T-helper 1 cell treated with Interleukin-12 subunit alpha and Interleukin-12 subunit beta and Interleukin-4 antibody, amounts not matched to agents 30 μg/mL and 1 μg/mL, for 36 hours (primary cell): Measurements from ENCODE around the gene FOXN3.

Source experiments
- H3K27ac Mint-ChIP-seq: one replicate; pipeline ENCODE4 v1.8.0; 2021; ENCODE audit warnings: mild to moderate bottlenecking, mixed read lengths
- H3K27me3 Mint-ChIP-seq: one replicate; pipeline ENCODE4 v1.8.0; 2021; ENCODE audit warnings: low read depth, mixed read lengths
- H3K36me3 Mint-ChIP-seq: one replicate; pipeline ENCODE4 v1.8.0; 2021; ENCODE audit warnings: low read depth, mixed read lengths
- H3K4me1 Mint-ChIP-seq: one replicate; pipeline ENCODE4 v1.8.0; 2021; ENCODE audit warnings: low read depth, mixed read lengths
- H3K4me3 Mint-ChIP-seq: one replicate; pipeline ENCODE4 v1.8.0; 2021; ENCODE audit warnings: mild to moderate bottlenecking, moderate library complexity, mixed read lengths
- H3K9me3 Mint-ChIP-seq: one replicate; pipeline ENCODE4 v1.8.0; 2021; ENCODE audit warnings: mixed read lengths

FOXN3 gene

DNA sequence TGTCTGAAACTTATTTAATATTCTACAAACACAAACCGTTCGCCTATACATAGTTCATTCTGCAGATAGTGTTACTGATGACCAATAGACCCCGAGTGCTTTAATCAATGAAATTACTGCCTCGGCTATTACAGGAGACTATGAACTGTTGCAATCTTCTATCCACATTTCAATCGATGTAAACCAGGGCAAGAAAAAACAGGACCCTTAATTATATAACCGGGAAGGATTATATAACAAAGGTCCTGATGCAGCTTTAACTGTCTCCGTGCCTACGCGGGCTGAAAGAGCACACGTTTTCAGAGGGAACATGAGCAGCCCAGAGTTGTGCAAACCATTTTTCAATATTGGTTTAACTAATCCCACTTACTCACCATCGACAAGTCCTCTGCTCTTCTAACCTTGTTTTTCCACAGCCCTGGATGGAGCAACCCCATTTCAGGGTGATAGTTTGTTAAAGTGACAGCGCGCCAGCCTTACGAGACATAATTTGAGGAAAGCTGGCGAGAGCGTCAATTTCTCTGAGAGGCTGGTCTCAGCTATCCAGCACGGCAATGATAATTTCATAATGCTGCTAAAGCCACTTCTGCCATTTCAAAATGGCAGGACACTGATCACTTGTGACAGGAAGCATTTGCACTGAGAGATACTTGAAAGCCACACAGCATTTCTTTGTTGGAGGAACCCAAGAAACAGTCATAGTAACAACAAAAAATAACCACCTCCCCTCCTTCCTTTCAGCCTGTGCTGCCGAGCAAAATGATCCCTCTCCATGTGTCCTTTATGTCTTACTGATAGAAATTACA lies 184.6 kb downstream of the FOXN3 start:
- H3K4me3 Mint-ChIP-seq: no peak overlapping the region
- no peak overlapping the region for H3K27ac Mint-ChIP-seq
- no peaks in the 10 kb centered on the region for H3K27me3 Mint-ChIP-seq
- H3K36me3 Mint-ChIP-seq: peaks cover 6% of the 10 kb centered on the region
- no peaks in the 10 kb centered on the region for H3K9me3 Mint-ChIP-seq
- H3K4me1 Mint-ChIP-seq: peaks cover 7% of the 10 kb centered on the region

DNA sequence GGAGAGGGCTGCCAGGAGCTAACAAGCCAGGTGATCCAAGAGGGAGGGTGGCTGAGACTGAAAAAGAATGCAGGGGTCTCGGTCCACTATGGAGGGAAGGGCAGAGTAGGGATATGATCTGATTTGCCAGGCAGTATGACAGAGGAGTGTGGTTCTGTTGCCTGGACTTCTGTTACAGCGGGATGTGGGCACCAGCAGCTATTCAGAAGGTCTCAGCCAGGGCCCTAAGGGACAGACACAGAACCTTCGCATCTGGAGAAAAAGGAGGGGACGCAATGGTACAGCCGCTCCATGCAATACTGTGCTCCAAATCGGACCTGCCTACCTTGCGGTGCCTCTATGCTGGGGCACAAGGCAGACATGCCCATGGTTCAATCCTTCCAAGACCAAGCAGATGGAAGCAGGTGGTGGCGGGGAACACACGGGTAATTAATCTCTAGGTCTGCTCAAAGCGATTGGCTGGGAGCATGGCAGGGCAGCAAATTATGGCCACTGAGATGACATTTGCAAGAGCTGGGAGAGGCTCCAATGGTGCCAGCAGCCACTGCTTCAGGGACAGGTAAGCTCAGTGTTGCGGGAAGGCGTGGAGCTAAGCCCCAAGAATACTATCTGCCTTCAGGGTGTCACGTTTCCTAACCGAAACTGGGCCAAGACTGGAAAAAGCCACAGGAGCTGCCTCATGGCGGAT lies 185.5 kb downstream of the FOXN3 start:
- peaks cover 6% of the 10 kb centered on the region for H3K36me3 Mint-ChIP-seq
- no peak overlapping the region for H3K27ac Mint-ChIP-seq
- H3K4me1 Mint-ChIP-seq: peaks cover 9% of the 10 kb centered on the region
- no peaks in the 10 kb centered on the region for H3K9me3 Mint-ChIP-seq
- H3K27me3 Mint-ChIP-seq: no peaks in the 10 kb centered on the region
- no peak overlapping the region for H3K4me3 Mint-ChIP-seq

DNA sequence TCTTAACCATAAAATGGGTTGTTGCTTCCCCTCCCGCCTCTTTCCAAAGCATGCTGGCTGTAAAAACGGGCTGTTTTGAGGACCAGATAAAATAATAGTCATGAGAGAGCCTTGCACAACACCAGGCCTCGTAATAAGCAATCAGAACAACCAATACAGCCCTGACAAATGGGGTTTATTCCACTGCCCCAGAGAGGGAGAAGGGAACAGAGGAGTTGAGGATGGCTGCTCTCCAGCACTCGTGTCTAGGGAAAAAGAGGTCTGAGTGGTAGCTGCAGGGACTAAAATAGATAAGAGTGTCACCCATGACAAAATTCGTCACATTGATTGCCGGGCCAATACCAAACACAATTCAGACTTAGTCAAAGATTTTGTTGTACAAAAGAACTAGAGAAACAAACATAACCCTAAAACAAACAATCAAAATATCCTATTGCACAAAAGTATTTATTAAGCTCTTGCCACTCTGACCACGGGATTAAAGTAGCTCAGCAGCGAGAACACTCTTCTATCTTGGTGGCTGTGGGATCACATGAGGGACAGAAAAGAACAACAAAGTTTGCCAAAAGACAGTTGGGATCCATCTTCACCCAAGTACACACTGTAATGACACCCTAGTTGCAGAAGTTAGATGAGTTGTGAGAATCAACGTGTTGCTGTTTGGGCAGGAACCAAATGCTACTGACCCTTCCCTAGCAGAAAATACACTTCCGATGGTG lies 188.0 kb downstream of the FOXN3 start:
- Mint-ChIP-seq H3K9me3 (no peaks in the 10 kb centered on the region), H3K4me3 (no peak overlapping the region), H3K36me3 (no peaks in the 10 kb centered on the region), H3K27me3 (no peaks in the 10 kb centered on the region), H3K27ac (no peak overlapping the region), H3K4me1 (peaks cover 10% of the 10 kb centered on the region)

DNA sequence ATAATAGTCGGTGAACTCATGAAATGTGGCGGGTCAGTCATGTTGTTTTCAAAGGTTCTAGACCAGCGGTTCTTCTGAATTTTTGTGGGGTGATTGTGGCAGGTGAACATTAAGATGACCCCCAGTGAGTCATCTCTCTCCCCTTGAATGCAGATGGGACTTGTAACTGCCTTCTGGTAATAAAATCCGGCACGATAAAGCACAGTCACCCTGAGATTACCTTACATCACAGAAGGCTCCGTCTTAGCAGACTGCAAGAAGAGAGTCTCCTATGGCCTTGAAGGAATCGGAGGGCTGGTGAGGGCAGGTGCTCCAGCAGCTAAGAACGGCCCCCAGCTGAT lies 189.6 kb downstream of the FOXN3 start:
- no peak overlapping the region for H3K27ac Mint-ChIP-seq
- peaks cover 5% of the 10 kb centered on the region for H3K4me1 Mint-ChIP-seq
- H3K4me3 Mint-ChIP-seq: no peak overlapping the region
- H3K27me3 Mint-ChIP-seq: no peaks in the 10 kb centered on the region
- no peaks in the 10 kb centered on the region for H3K9me3 Mint-ChIP-seq
- H3K36me3 Mint-ChIP-seq: no peaks in the 10 kb centered on the region

DNA sequence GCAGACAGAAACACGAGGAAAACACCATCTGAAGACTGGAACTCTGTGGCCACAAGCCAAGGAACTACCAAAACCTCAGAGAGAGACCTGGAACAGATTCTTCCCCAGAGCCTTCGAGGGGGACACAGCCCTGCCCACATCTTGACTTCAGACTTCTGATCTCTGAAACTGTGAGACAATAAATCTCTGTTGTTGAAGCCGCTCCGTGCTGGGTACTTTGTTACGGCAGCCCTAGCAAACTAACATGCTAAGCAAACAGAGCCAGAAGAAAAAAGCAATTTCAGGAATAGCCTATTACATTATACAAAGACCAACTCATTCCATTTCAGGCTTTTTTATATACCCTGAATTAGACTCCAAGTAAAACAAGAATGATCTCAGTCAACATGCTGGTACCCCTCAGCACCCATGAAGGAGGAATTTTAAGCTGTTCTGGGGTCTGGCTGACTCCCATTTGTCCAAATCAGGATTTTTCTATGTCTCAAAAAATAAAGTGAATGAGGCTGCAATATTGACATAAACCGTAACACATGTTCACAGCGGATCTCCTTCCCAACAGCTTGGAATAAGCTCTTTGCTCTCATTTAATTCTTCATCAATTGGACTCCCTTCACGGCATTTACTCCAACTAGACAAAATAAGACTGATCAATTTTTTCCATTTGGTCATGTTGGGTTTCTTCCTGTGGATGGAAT lies 190.1 kb downstream of the FOXN3 start:
- H3K27ac Mint-ChIP-seq: no peak overlapping the region
- H3K9me3 Mint-ChIP-seq: no peaks in the 10 kb centered on the region
- H3K4me1 Mint-ChIP-seq: peaks cover 7% of the 10 kb centered on the region
- no peaks in the 10 kb centered on the region for H3K36me3 Mint-ChIP-seq
- no peaks in the 10 kb centered on the region for H3K27me3 Mint-ChIP-seq
- H3K4me3 Mint-ChIP-seq: no peak overlapping the region

DNA sequence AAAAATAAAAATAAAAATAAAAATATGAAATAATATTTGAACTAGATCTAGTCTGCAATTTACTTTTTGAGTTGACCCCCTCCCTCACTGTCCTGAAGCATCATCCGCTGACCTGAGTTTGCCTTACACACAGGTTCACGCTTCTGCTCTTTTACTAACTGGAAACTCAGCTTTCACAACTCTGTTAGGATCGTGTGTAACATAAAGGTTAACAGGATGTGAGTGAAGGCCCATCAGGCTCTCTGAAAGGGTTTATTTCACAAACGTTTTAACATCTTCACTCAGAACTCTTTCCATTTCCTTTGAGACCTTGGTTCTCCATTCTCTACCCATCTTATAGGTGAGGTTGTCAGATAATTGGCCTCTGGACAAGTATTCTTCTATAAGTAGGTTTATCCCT lies 191.4 kb downstream of the FOXN3 start:
- Mint-ChIP-seq H3K27me3 (no peaks in the 10 kb centered on the region), H3K4me1 (peaks cover 12% of the 10 kb centered on the region), H3K4me3 (no peak overlapping the region), H3K27ac (no peak overlapping the region), H3K36me3 (peaks cover 3% of the 10 kb centered on the region), H3K9me3 (no peaks in the 10 kb centered on the region)

DNA sequence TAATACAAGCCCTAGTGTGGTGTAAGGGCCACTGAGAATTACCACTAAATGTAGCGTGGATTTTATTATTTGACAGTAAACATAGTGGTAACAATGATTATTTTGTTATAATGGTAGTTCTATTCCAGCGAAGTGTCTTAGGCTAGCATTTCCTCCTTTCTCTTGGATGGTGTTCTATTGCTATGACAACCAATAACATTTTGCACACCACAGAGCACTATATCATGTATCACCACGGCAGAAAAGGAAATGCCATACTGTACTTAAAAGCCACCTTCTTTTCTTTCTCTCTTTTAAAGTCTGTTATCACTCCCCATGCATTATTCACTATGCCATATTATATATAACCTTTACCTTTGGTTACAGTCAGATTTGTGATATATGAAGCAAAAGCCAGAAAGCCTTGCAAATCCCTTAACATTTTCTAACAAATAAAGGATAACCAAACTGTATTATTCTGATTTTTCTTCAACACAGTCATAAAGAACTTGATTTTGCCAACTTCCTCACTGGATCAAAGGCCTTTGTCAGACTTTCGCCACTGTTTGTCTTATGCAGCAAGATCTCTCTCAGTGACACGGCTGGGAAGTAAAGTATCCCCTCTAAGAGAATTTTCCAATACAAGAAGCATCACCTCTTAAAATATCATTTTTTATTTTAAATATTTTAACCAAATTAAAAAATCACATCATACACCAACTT lies 195.8 kb downstream of the FOXN3 start:
- Mint-ChIP-seq H3K4me1 (peaks cover 13% of the 10 kb centered on the region), H3K27me3 (no peaks in the 10 kb centered on the region), H3K36me3 (peaks cover 14% of the 10 kb centered on the region), H3K9me3 (no peaks in the 10 kb centered on the region), H3K27ac (peak overlapping the region; percentile 8), H3K4me3 (no peak overlapping the region)

DNA sequence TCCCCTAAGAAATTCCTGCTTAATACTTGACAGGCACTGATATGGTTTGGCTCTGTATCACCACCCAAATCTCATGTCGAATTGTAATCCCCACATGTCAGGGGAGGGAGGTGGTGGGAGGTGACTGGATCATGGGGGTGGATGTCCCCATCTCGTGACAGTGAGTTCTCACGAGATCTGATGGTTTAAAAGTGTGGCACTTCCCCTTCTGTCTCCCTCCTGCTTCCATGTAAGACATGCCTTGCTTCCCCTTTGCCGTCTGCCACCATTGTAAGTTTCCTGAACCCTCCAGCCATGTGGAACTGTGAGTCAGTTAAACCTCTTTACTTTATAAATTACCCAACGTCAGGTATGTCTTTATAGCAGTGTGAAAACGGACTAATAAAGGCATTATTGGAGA lies 198.0 kb downstream of the FOXN3 start:
- H3K27ac Mint-ChIP-seq: no peak overlapping the region

DNA sequence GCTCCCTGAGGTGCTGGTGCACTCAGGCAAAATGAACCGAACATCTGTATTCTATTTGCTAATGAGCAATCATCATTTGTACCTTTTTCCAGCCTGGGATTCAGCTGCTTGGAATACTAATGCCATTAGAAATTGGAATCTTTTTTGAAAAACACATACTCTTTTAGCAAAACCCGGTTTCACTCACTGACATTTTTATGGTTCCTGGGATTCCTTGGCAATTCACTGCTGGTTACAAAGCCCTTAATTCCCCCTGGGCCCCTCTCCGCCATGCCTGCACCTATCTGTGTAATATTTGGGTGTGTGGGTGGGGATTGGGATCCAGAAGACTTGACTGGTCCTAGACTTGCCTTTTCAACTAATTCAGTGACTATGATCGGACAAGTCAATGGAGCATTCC lies 199.1 kb downstream of the FOXN3 start:
- Mint-ChIP-seq H3K9me3 (no peaks in the 10 kb centered on the region), H3K4me3 (no peak overlapping the region)

More for the DNA sequence above, 198.0 kb downstream of the FOXN3 start:
- Mint-ChIP-seq H3K36me3 (peaks cover 14% of the 10 kb centered on the region), H3K27me3 (no peaks in the 10 kb centered on the region), H3K4me1 (peaks cover 10% of the 10 kb centered on the region), H3K9me3 (no peaks in the 10 kb centered on the region), H3K4me3 (no peak overlapping the region)

DNA sequence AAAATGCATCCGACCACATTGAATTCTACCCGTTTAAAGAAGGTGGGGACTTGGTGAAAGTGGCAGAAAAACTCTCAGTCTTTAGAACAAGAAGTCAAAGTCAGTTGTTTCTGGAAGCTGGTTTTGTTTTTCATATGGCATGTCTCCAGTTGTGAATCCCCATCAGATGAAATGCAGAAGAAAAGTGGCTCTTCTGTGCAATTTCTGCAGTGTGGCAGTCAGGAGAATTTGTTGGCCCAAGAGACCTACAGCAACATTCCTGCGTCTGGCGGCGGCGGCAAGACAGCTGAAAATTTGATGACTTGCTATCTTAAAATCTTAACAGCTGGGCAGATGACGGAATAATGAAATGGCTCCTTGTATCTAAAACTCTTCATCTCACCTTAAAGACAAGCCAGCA lies 201.5 kb downstream of the FOXN3 start:
- Mint-ChIP-seq H3K27ac (no peak overlapping the region), H3K36me3 (peaks cover 12% of the 10 kb centered on the region), H3K9me3 (no peaks in the 10 kb centered on the region), H3K27me3 (no peaks in the 10 kb centered on the region), H3K4me1 (peaks cover 7% of the 10 kb centered on the region), H3K4me3 (no peak overlapping the region)

More for the DNA sequence above, 199.1 kb downstream of the FOXN3 start:
- Mint-ChIP-seq H3K27me3 (no peaks in the 10 kb centered on the region), H3K4me1 (peaks cover 10% of the 10 kb centered on the region), H3K36me3 (peaks cover 14% of the 10 kb centered on the region), H3K27ac (no peak overlapping the region)

DNA sequence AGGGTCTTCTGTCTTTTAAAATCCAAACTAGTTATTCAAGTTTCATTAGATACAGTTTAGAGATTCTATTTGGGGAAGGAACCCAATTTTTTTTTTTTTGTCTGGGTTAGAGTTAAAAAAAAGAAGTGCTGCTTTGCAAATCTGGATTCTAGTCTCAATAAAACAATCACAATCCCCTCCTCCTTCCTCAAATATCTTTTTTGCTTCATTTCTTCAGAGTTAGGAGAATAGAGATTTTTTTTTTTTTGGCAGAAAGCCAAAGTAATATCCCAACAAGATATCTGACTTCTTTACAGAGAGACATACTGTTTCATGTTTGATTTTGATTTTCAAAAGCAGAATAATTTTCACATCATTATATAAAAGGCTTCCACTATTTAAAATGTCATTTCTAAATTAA lies 201.9 kb downstream of the FOXN3 start:
- H3K9me3 Mint-ChIP-seq: no peaks in the 10 kb centered on the region
- peaks cover 10% of the 10 kb centered on the region for H3K36me3 Mint-ChIP-seq
- no peaks in the 10 kb centered on the region for H3K27me3 Mint-ChIP-seq
- H3K27ac Mint-ChIP-seq: no peak overlapping the region
- peaks cover 7% of the 10 kb centered on the region for H3K4me1 Mint-ChIP-seq
- H3K4me3 Mint-ChIP-seq: no peak overlapping the region

DNA sequence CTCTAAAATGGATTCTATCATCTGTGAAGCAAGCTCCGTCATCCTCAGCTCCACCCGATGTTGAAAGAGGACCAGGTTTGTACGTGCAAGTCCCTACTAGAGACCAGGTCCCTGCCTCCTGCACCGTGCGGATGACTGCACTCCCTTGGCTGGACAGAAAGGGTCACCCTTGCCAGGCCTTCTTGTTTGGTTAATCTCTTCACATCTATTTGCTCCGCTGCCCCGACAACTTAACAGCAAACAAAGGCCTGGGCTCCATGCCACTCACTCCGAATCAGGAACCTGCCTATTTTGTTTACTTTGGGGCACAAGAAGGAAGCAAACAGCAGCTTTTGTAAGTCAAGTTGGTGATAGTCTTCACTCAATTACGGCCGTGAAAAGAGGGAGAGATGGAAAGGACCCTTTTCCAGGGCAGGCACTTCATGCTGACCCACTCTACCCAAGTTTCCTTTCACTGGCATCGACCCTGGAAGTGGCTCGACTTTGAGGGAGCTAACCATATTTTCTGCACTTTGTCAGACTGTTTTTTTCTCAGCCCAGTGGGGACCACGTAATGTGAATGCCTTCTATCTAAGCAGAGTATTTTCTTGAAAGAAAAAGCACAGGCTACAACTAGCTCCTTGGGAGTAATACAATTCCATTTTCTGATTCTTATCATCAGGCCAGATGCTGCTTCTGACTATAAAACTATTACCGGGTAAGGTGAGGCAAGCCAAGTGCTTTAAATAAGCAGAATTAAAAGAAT lies 202.6 kb downstream of the FOXN3 start:
- Mint-ChIP-seq H3K27ac (no peak overlapping the region), H3K4me3 (no peak overlapping the region), H3K27me3 (no peaks in the 10 kb centered on the region), H3K36me3 (peaks cover 5% of the 10 kb centered on the region), H3K4me1 (peaks cover 7% of the 10 kb centered on the region), H3K9me3 (no peaks in the 10 kb centered on the region)

DNA sequence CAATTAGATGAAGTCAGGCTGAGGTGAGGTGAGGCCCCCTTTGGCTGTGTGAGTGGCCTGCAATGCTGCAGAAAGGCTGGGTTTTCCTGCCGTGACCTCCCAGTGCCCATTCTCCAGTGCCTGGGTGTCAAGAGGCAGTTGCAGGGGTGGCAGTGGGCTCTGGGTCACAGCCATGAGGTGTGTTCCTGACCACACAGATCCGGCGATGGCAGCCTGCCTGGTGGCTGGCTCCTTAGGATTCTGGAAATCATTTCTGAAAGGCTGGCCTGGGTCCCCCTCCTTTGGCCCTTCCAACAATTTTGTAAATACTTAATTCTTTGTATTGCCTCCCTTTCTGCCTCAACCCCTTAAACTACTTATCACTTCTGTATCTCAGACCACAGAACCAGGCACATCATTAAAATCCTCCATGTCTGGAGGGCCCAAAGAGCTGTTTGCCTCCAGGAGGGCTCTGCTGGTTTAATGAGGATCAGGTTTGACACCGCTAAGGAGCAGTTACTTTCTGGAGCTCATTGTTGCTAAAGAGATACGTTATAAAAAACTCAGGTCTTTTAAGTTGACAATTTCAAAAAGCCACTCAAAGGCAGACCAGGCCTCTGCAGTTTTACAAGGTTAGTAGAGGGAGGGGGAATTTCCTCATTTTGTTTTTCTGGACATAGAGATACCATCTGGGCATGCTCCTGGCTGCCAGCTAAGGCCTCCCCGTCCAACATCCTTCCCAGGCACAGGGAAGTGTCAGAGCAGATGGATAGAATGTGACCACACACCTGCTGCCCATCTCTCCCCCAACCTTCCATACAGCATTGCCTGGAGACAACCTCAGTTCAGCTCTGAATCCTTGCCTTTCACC lies 204.4 kb downstream of the FOXN3 start:
- peaks cover 2% of the 10 kb centered on the region for H3K36me3 Mint-ChIP-seq
- H3K27ac Mint-ChIP-seq: no peak overlapping the region
- no peak overlapping the region for H3K4me3 Mint-ChIP-seq
- H3K4me1 Mint-ChIP-seq: peaks cover 7% of the 10 kb centered on the region
- no peaks in the 10 kb centered on the region for H3K27me3 Mint-ChIP-seq
- no peaks in the 10 kb centered on the region for H3K9me3 Mint-ChIP-seq
